ENCODE measurements around the gene FILIP1. TPM values are rescaled to one million over a fixed set of nuclear protein-coding genes. Genes with fewer than 3 reads are reported as not detected.

FILIP1 gene
- total RNA-seq, 1 experiment from 2014 or later, result 0.29 TPM

GRCh38 chr6:75296811-75297779, 196.5 kb downstream of the FILIP1 start:
- DNase-seq (ENCODE audit: low spot score), result peak; percentile 52

- no peak for DNase-seq (ENCODE audit: low spot score)
These were observed 201.0 kb downstream of the FILIP1 start for GRCh38 chr6:75292555-75292954.

- no peak for DNase-seq (ENCODE audit: low spot score)
These were observed 201.9 kb downstream of the FILIP1 start for GRCh38 chr6:75291744-75292143.

GRCh38 chr6:75291331-75291730, 202.3 kb downstream of the FILIP1 start:
- DNase-seq (ENCODE audit: low spot score), result no peak

- DNase-seq (ENCODE audit: low spot score), result no peak
These were observed 203.3 kb downstream of the FILIP1 start for GRCh38 chr6:75290136-75290945.

- no peak for DNase-seq (ENCODE audit: low spot score)
These were observed 205.6 kb downstream of the FILIP1 start for GRCh38 chr6:75288023-75288422.

- no peak for DNase-seq (ENCODE audit: low spot score)
These were observed 206.2 kb downstream of the FILIP1 start for GRCh38 chr6:75287424-75287823.

- no peak for DNase-seq (ENCODE audit: low spot score)
These were observed 206.6 kb downstream of the FILIP1 start for GRCh38 chr6:75286955-75287354.

- DNase-seq (ENCODE audit: low spot score), result no peak
These were observed 208.3 kb downstream of the FILIP1 start for GRCh38 chr6:75285283-75285639.

- DNase-seq (ENCODE audit: low spot score), result peak; percentile 99
These were observed 208.8 kb downstream of the FILIP1 start, which contains the start of gene TMEM30A for GRCh38 chr6:75284632-75285282. Gene TMEM30A (minus strand): TSS chr6:75284792. CDS start chr6:75284638, 154 bp downstream.

GRCh38 chr6:75283907-75284631, 209.5 kb downstream of the FILIP1 start:
- no peak for DNase-seq (ENCODE audit: low spot score)

- no peak for DNase-seq (ENCODE audit: low spot score)
These were observed 210.9 kb downstream of the FILIP1 start for GRCh38 chr6:75282706-75283105.

- DNase-seq (ENCODE audit: low spot score), result no peak
These were observed 211.9 kb downstream of the FILIP1 start for GRCh38 chr6:75281653-75282052.

GRCh38 chr6:75280131-75280855, 213.3 kb downstream of the FILIP1 start:
- DNase-seq (ENCODE audit: low spot score), result no peak

- DNase-seq (ENCODE audit: low spot score), result no peak
These were observed 214.2 kb downstream of the FILIP1 start for GRCh38 chr6:75279418-75279817.

GRCh38 chr6:75278474-75279077, 215.0 kb downstream of the FILIP1 start:
- no peak for DNase-seq (ENCODE audit: low spot score)

- DNase-seq (ENCODE audit: low spot score), result peak; percentile 73
These were observed 218.5 kb downstream of the FILIP1 start for GRCh38 chr6:75275067-75275466.

- DNase-seq (ENCODE audit: low spot score), result no peak
These were observed 220.6 kb downstream of the FILIP1 start for GRCh38 chr6:75273009-75273408.

- DNase-seq (ENCODE audit: low spot score), result no peak
These were observed 221.3 kb downstream of the FILIP1 start for GRCh38 chr6:75272145-75272840.

- DNase-seq (ENCODE audit: low spot score), result no peak
These were observed 224.6 kb downstream of the FILIP1 start for GRCh38 chr6:75268988-75269354.
